ENCODE data around the gene CRELD1.

DNA sequence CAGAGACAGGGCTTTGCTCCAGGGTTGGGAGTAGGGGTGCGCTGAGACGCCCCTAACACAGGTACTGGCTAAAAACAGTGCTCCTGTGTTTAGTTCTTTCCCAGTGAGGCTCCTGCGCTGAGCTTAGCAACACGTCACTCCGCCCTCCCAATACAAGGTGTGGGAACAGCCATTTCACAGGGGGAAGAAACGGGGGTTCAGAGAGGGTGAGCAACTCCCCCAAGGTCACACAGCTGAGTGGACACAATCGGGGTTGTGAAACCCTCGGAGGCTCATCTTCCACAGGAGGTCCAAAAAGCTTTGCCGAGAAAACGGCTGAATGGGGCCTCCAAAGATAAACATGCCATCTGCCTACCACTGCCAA lies 17.9 kb downstream of the CRELD1 start:
- no peak for TF ChIP-seq EZH2 (IDR thresholded peaks at IDR 0.05; ENCODE audit: borderline replicate concordance, insufficient read depth, low read depth, low read length, poor library complexity, severe bottlenecking)
- TF ChIP-seq, protein P1, sequence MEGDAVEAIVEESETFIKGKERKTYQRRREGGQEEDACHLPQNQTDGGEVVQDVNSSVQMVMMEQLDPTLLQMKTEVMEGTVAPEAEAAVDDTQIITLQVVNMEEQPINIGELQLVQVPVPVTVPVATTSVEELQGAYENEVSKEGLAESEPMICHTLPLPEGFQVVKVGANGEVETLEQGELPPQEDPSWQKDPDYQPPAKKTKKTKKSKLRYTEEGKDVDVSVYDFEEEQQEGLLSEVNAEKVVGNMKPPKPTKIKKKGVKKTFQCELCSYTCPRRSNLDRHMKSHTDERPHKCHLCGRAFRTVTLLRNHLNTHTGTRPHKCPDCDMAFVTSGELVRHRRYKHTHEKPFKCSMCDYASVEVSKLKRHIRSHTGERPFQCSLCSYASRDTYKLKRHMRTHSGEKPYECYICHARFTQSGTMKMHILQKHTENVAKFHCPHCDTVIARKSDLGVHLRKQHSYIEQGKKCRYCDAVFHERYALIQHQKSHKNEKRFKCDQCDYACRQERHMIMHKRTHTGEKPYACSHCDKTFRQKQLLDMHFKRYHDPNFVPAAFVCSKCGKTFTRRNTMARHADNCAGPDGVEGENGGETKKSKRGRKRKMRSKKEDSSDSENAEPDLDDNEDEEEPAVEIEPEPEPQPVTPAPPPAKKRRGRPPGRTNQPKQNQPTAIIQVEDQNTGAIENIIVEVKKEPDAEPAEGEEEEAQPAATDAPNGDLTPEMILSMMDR (IDR thresholded peaks at IDR 0.05): no peak

Measured in B cell (primary cell).